SKM-1 (cell line): ENCODE measurements around the gene TOLLIP.
"Not testable (repeated sequence)": the region's sequence is repeated elsewhere in the genome, so short reads cannot be mapped to it uniquely, and the experiment has no call there.

ENCODE experiments used
- DNase-seq: peaks from one replicate; lab custom pipeline; 2025; ENCODE audit not compliant: unreplicated experiment; lab: John Stamatoyannopoulos, UW

The TOLLIP gene

GRCh38 chr11:1252371-1253102 is 56.9 kb downstream of the TOLLIP start:
- no peak for DNase-seq

DNA sequence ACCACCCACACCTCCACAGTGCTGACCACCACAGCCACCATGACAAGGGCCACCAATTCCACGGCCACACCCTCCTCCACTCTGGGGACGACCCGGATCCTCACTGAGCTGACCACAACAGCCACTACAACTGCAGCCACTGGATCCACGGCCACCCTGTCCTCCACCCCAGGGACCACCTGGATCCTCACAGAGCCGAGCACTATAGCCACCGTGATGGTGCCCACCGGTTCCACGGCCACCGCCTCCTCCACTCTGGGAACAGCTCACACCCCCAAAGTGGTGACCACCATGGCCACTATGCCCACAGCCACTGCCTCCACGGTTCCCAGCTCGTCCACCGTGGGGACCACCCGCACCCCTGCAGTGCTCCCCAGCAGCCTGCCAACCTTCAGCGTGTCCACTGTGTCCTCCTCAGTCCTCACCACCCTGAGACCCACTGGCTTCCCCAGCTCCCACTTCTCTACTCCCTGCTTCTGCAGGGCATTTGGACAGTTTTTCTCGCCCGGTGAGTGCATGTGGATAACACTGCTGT is 58.1 kb downstream of the TOLLIP start:
- no peak for DNase-seq

GRCh38 chr11:1250411-1250810 is 59.0 kb downstream of the TOLLIP start:
- not testable (repeated sequence) for DNase-seq

DNA sequence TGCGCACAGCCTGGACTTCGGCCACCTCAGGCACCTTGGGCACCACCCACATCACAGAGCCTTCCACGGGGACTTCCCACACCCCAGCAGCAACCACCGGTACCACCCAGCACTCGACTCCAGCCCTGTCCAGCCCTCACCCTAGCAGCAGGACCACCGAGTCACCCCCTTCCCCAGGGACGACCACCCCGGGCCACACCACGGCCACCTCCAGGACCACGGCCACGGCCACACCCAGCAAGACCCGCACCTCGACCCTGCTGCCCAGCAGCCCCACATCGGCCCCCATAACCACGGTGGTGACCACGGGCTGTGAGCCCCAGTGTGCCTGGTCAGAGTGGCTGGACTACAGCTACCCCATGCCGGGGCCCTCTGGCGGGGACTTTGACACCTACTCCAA is 60.5 kb downstream of the TOLLIP start:
- not testable (repeated sequence) for DNase-seq

DNA sequence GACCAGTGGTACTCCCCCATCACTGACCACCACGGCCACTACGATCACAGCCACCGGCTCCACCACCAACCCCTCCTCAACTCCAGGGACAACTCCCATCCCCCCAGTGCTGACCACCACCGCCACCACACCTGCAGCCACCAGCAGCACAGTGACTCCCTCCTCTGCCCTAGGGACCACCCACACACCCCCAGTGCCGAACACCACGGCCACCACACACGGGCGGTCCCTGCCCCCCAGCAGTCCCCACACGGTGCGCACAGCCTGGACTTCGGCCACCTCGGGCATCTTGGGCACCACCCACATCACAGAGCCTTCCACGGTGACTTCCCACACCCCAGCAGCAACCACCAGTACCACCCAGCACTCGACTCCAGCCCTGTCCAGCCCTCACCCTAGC is 62.4 kb downstream of the TOLLIP start:
- DNase-seq = not testable (repeated sequence)

GRCh38 chr11:1246301-1246700 is 63.1 kb downstream of the TOLLIP start:
- not testable (repeated sequence) for DNase-seq

DNA sequence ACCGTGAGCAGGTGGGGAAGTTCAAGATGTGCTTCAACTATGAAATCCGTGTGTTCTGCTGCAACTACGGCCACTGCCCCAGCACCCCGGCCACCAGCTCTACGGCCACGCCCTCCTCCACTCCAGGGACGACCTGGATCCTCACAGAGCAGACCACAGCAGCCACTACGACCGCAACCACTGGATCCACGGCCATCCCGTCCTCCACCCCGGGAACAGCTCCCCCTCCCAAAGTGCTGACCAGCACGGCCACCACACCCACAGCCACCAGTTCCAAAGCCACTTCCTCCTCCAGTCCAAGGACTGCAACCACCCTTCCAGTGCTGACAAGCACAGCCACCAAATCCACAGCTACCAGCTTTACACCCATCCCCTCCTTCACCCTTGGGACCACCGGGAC is 63.7 kb downstream of the TOLLIP start:
- DNase-seq = not testable (repeated sequence)

GRCh38 chr11:1244557-1244956 is 64.9 kb downstream of the TOLLIP start:
- not testable (repeated sequence) for DNase-seq

DNA sequence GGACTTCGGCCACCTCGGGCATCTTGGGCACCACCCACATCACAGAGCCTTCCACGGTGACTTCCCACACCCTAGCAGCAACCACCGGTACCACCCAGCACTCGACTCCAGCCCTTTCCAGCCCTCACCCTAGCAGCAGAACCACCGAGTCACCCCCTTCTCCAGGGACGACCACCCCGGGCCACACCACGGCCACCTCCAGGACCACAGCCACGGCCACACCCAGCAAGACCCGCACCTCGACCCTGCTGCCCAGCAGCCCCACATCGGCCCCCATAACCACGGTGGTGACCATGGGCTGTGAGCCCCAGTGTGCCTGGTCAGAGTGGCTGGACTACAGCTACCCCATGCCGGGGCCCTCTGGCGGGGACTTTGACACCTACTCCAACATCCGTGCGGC is 65.9 kb downstream of the TOLLIP start:
- DNase-seq = not testable (repeated sequence)

DNA sequence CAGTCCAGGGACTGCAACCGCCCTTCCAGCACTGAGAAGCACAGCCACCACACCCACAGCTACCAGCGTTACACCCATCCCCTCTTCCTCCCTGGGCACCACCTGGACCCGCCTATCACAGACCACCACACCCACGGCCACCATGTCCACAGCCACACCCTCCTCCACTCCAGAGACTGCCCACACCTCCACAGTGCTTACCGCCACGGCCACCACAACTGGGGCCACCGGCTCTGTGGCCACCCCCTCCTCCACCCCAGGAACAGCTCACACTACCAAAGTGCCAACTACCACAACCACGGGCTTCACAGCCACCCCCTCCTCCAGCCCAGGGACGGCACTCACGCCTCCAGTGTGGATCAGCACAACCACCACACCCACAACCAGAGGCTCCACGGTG is 66.7 kb downstream of the TOLLIP start:
- DNase-seq = not testable (repeated sequence)

DNA sequence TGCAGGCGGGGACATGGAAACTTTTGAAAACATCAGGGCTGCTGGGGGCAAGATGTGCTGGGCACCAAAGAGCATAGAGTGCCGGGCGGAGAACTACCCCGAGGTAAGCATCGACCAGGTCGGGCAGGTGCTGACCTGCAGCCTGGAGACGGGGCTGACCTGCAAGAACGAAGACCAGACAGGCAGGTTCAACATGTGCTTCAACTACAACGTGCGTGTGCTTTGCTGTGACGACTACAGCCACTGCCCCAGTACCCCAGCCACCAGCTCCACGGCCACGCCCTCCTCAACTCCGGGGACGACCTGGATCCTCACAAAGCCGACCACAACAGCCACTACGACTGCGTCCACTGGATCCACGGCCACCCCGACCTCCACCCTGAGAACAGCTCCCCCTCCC is 67.1 kb downstream of the TOLLIP start:
- no peak for DNase-seq

DNA sequence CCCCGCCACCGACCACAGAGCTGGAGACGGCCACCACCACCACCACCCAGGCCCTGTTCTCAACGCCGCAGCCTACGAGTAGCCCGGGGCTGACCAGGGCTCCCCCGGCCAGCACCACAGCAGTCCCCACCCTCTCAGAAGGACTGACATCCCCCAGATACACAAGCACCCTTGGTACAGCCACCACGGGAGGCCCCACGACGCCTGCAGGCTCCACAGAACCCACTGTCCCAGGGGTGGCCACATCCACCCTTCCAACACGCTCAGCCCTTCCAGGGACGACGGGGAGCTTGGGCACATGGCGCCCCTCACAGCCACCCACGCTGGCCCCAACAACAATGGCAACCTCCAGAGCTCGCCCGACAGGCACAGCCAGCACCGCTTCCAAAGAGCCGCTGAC is 67.7 kb downstream of the TOLLIP start:
- no peak for DNase-seq

DNA sequence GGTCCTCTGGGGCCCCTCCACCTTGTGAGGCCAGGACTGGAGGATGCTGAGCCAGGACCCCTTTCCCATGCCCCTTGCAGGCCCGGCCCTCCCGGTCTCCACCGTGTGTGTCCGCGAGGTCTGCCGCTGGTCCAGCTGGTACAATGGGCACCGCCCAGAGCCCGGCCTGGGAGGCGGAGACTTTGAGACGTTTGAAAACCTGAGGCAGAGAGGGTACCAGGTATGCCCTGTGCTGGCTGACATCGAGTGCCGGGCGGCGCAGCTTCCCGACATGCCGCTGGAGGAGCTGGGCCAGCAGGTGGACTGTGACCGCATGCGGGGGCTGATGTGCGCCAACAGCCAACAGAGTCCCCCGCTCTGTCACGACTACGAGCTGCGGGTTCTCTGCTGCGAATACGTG is 68.7 kb downstream of the TOLLIP start:
- DNase-seq = no peak

- DNase-seq = no peak
Observed at GRCh38 chr11:1239596-1240205, 69.7 kb downstream of the TOLLIP start.

DNA sequence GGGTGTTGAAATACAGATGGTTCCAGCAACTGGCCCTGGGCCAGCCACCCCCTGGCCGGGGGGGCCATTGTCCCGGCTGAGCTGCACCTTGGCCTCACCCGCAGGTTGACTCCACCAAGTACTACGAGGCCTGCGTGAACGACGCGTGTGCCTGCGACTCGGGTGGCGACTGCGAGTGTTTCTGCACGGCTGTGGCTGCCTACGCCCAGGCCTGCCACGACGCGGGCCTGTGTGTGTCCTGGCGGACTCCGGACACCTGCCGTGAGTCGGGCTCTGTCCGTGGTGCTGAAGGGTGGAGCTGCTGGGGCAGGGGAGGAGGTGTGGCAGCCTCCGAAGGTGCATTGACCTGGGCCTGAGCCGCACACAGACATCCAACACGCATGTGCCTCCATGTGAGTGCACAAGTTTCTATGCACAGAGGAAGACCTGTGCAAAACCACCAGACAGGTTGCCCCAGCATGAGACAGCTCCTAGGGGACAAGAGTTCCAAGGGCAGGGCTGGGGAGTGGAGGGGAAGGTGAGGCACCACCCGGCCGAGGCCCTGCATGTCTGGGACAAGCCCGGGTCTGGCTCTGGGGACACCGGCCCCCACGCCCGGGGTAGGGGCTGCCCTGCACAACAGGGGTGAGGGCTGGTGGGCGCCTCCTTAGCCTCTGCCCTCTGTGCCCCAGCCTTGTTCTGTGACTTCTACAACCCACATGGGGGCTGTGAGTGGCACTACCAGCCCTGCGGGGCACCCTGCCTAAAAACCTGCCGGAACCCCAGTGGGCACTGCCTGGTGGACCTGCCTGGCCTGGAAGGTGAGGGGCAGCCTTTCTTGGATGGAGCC is 70.5 kb downstream of the TOLLIP start:
- no peak for DNase-seq

DNA sequence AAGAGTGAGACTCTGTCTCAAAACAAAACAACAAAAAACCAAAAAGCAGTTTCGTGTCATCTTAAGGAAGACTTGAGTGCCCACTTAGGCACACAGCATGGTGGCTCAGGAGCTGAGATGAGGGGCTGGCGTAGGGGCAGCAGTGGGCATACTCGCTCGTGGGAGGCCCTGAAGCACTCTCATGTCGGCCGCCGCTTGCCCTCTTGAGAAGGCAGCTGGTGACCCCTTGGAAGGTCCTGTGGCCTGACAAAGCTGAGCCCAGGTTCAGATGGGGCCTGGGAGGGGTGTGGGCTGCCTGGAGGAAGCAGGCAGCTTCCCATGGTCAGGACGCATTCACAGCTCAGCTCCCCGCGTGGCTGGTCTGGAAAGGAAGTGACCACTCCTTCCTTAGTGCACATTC is 71.6 kb downstream of the TOLLIP start:
- DNase-seq = no peak

DNA sequence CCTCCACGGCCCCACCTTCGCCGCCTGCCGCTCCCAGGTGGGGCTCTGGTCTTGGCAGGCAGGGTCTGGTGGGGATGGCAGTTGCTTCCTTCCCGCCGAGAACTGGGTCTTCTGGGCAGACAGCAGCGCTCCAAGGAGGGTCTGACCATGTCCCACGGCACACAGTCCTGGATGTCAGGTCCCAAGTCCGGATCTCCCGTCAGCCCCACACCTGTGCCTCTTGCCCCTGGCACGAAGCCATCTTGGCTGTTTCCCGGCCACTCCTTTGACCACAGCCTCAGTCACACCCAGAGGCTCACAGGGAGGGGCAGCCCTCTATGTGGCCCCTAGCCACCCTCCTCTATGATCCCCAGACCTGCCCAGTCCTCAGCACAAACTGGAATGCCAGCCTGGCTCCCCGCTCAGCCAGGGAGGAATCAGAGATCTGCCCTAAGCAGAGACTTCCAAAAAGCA is 72.3 kb downstream of the TOLLIP start:
- DNase-seq = no peak

DNA sequence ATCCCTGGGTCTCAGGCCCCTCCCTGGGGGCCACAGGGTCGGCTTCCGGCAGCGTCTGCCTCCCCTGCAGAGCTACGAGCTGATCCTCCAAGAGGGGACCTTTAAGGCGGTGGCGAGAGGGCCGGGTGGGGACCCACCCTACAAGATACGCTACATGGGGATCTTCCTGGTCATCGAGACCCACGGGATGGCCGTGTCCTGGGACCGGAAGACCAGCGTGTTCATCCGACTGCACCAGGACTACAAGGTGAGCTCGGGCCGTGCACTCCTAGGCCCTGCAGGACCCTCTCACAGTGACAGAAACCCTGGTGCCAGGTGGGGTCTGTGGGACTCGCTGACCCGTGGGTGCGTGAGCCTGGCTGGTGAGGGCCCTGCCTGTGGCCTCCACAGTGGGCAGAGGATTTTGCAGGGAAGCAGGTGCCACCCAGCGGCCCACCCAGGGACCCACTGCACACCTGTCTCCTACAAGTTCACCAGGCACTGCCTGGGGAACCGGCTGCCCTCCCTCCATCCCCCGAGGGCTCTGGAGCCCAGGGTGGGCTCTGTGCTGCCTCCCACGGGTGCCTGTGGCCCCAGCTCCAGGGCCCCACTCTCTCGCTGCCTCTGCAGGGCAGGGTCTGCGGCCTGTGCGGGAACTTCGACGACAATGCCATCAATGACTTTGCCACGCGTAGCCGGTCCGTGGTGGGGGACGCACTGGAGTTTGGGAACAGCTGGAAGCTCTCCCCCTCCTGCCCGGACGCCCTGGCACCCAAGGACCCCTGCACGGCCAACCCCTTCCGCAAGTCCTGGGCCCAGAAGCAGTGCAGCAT is 72.9 kb downstream of the TOLLIP start:
- no peak for DNase-seq

- no peak for DNase-seq
Observed at GRCh38 chr11:1235901-1236315, 73.5 kb downstream of the TOLLIP start.

DNA sequence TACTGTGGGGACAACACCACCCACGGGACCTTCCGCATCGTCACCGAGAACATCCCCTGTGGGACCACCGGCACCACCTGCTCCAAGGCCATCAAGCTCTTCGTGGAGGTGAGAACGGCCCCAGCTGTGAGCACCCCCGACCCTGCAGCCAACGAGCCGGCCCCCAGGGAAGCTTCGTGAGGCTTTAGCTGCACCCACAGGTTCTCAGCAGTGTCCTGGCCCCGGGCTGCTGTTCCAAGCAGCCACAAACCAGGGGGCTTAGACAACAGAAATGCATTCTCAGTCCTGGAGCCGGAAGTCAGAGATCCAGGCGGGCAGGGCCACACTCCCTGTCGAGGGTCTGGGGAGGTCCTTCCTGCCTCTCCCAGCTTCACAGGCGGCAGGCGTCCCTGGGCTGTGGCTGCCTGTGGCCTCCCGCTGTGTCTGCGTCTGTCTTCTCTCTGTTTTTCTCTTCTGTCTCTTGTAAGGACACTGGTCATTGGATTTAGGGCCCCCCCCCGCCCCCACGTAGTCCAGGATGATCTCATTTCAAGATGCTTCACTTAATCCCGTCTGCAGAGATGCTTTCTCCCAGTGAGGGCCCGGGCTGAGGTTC is 74.0 kb downstream of the TOLLIP start:
- no peak for DNase-seq
